SHP77 (cell line): ENCODE measurements around the gene SH3RF3.

Source experiments
- DNase-seq, 2 experiments: peaks; one replicate each; lab custom pipeline; 2025; lab: John Stamatoyannopoulos, UW

SH3RF3 gene

GRCh38 chr2:109339519-109339966 is 210.5 kb downstream of the SH3RF3 start:
- no peak for DNase-seq

- DNase-seq, result no peak
Observed at GRCh38 chr2:109340381-109340780, 211.4 kb downstream of the SH3RF3 start.

- no peak for DNase-seq
Observed at GRCh38 chr2:109341355-109342255, 212.6 kb downstream of the SH3RF3 start.

- DNase-seq, result no peak
Observed at GRCh38 chr2:109342256-109342850, 213.3 kb downstream of the SH3RF3 start.

- no peak for DNase-seq
Observed at GRCh38 chr2:109342930-109343329, 213.9 kb downstream of the SH3RF3 start.

GRCh38 chr2:109343460-109343859 is 214.5 kb downstream of the SH3RF3 start:
- DNase-seq, result no peak

- DNase-seq, result peak in 1 of 2 experiments; percentile 0
Observed at GRCh38 chr2:109344270-109344805, 215.3 kb downstream of the SH3RF3 start.

- DNase-seq, result peak; percentile 5 to 10
Observed at GRCh38 chr2:109345091-109345490, 216.1 kb downstream of the SH3RF3 start.

- DNase-seq, result no peak
Observed at GRCh38 chr2:109345653-109346480, 216.9 kb downstream of the SH3RF3 start.

- DNase-seq, result no peak
Observed at GRCh38 chr2:109346601-109347228, 217.7 kb downstream of the SH3RF3 start.

- no peak for DNase-seq
Observed at GRCh38 chr2:109347626-109348025, 218.6 kb downstream of the SH3RF3 start.

GRCh38 chr2:109348190-109348589 is 219.2 kb downstream of the SH3RF3 start:
- no peak for DNase-seq

- no peak for DNase-seq
Observed at GRCh38 chr2:109348671-109349502, 219.9 kb downstream of the SH3RF3 start.

- no peak for DNase-seq
Observed at GRCh38 chr2:109349503-109350465, 220.8 kb downstream of the SH3RF3 start.

GRCh38 chr2:109350526-109350925 is 221.5 kb downstream of the SH3RF3 start:
- DNase-seq, result no peak

- peak; percentile 8 to 11 for DNase-seq
Observed at GRCh38 chr2:109351164-109351756, 222.3 kb downstream of the SH3RF3 start.

GRCh38 chr2:109352056-109352897 is 223.3 kb downstream of the SH3RF3 start:
- no peak for DNase-seq
